Measurements from ENCODE around the gene C19orf53.

GRCh38 chr19:13734751-13735150, 39.5 kb upstream of the C19orf53 start:
- no peak for TF ChIP-seq RAD21 (IDR thresholded peaks at IDR 0.05; ENCODE audit: insufficient read depth, low read depth, low read length)
- TF ChIP-seq ESRRA (IDR thresholded peaks at IDR 0.05; ENCODE audit: low read length) = no peak
- no peak for TF ChIP-seq BRCA1 (IDR thresholded peaks at IDR 0.05; ENCODE audit: low read depth, low read length)

All from GM12878 (cell line).